Measurements from ENCODE around the gene RAB26.
A peak's percentile ranks its signal among the peaks of the same experiment; 100 is the strongest.
"Not testable (repeated sequence)": the region's sequence is repeated elsewhere in the genome, so short reads cannot be mapped to it uniquely, and the experiment has no call there.

RAB26 gene, protein sequence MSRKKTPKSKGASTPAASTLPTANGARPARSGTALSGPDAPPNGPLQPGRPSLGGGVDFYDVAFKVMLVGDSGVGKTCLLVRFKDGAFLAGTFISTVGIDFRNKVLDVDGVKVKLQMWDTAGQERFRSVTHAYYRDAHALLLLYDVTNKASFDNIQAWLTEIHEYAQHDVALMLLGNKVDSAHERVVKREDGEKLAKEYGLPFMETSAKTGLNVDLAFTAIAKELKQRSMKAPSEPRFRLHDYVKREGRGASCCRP
- long read RNA-seq, donor 1, partial matches to known transcripts: 0 of 3 reads
- long read RNA-seq, donor 1, other reads (novel, unspliced or antisense): 0 of 3 reads
- long read RNA-seq, donor 2: 0 reads
- long read RNA-seq, donor 3: 0 reads
- long read RNA-seq, donor 4, partial matches to known transcripts: 0 of 1 reads
- long read RNA-seq, donor 4, other reads (novel, unspliced or antisense): 0 of 1 reads
- long read RNA-seq, donor 5, partial matches to known transcripts: 0 of 1 reads
- long read RNA-seq, donor 5, other reads (novel, unspliced or antisense): 0 of 1 reads
- long read RNA-seq, donor 6, partial matches to known transcripts: 0 of 1 reads
- long read RNA-seq, donor 6, other reads (novel, unspliced or antisense): 0 of 1 reads
- long read RNA-seq, donor 7: 0 reads
- long read RNA-seq, donor 8: 0 reads

DNA sequence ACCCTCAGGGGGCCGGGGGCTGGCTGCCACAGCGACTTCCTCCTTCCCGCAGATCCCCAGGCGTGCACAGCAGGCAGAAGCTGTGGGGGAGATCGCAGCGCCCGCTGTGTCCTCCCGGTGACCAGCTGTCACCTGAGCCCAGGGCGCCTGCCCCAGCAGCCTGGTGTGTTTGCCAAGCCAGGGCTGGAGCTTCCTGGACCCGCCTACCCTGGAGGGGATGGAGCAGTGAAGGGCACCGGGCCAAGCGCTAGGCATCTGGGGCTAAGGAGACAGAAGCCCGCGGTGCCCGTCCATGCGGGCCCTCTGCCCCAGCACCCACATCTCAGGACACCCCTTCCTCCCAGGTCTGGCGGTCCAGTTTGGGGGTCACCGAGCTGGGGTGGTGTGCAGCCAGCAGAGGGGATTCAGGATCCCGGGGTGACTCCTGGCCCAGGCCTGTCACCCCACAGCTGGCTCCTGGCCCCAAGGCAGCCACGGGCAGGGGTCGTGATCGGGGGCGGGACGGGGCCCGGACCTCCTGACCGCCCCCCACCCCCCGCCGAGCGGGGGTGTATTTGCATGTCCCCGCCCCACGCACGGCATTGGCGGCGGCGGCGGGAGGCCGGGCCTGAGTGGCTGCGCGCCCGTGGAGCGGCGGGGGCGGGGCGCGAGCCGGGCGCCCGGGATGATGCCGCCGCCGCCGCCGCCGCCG, at the start of gene RAB26:
Gene RAB26, plus strand, starts transcription at position 645 of the 691 bp plus-strand sequence. CDS start 159 bp downstream, outside the sequence.
- peak; percentile 77 for DNase-seq

DNA sequence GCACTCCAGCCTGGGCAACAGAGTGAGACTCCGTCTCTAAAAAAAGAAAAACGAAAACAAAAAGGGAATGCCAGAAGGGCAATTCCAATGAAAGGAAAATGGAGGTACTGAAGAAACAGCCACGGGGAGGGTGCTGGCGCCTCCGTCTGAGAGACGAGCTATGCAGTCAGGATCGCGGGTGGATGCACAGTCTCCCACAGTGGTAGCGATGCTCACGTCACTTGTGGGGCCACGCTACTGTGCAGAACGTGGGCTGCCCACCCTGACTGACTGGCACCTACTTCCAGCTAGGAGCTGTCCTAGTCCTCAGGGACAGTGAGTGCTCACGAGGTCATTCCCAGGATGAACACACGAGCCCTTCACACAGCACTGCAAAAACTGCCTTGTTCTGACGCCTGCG, 46.8 kb upstream of the RAB26 start:
- DNase-seq: not testable (repeated sequence)

DNA sequence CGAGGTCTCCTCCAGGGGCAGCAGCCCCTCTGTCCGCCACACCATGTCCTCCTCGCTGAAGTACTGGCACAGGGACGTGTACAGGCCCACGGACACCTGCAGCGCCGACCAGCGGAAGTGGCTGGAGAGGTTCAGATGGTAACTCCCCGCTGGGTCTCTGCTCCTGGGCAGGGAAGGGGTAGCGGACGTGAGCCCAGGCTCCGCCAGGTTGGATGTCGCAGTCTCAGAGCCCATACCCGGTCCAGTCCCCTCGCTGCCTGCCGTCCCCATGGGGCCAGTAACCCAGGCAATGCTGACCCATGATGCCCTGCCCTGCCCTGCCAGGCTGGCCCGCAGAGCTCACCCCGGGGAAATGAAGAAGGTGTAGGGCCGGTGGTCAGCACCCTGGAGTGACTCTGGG, 46.0 kb upstream of the RAB26 start:
- DNase-seq: no peak

DNA sequence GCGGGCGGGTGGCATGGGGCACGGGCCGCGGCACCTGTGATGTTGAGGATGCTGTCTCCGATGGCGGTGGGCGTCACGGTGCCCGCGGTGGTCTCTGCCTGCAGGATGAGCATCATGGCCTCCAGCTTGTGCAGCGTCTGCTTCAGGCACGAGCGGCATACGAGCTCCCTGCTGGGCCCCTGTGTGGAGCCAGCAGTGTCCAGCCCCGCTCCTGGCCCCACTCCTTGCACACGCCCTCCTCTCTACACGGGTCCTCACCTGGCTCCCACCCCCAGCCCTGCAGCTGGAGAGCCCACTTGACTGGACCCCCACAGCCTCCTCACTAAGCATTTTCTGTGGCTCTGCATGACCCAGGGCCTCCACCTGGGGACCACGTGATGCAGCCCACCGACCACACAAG, 44.0 kb upstream of the RAB26 start:
- DNase-seq: not testable (repeated sequence)

DNA sequence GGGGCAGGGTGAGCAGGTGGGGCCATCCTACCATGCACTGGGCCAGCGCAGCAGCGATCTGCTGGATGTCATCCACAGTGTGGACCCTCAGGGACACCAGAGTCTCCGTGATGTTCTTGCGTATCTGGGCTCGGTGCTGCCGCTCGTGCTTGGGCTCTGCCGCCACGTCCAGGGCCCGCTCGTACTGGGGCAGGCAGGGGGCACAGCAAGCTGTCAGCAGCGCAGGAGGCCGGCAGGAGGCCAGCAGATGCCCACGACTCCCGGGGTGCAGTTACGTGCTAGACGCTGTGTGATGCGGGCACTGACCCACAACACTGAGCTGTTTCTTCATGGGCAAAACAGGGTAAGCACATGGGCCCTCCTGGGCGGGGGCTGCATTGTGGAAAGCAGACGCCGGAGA, 43.1 kb upstream of the RAB26 start:
- not testable (repeated sequence) for DNase-seq

DNA sequence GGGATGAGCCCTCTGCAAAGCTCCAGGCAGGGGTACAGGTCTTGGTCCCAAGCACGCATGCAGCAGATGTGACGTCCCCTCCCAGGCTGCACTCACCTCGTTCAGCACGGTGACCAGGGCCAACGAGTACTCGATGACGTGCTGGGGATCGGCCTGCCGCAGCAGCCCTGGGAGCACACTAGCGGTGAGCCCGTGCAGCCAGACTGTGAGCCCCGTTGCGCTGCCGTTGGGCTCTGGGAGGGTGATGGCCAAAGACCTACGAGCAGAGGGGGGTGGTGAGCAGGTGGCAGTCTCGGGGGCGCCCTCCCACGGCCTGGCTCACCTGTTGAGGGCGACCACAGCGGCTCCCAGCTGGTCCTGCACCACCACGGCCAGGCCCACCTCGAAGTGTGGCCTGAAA, 42.7 kb upstream of the RAB26 start:
- not testable (repeated sequence) for DNase-seq

DNA sequence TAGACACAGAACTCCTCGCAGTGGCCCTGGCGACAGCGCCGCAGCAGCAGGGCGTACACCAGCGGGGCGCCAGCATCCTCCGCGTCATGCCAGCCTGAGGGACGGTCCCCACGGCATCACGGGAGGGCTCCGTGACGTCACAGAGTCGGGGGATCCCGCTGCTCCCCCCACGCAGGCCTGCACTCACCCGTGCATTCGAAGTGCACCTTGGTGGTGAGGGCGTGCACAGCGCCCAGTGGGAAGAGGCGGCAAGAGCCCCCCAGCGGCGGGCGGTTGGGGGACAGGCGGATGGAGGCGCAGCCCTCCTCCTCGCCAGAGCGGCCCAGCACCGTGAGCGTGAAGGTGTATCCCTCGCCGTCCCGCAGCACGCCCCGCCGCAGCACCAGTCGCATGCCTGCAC, 42.2 kb upstream of the RAB26 start:
- not testable (repeated sequence) for DNase-seq

DNA sequence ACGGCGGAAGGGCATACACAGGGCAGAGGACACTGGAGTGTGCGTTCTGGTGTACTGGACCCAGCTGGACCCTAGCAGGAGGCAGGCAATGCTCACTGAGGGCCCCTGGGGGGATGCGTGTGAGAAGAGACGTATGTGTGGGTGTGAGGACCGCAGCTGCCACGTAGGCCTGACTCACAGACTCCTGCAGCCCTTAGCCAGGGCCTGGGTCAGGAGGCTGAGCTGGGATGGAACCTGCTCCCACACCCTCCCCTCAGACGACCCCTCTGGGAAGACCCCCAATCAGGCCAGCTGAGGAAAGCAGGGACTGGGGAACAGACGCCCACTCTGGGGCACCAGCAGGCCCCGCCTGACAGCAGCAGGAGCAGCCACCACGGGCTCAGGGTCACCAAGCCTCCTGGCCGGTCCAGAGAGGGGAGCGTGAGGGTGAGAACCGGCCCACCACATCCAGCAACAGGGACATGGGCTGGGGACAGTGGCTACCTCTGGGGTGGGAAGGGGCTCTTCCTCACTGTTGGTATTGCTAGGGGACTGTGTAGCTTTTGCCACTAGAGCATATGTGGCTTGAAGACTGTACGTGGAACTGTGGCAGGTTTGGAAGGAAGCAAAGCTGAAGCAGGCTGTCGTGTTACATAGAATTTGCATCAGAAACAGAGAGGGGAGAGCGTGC, 41.2 kb upstream of the RAB26 start:
- DNase-seq: not testable (repeated sequence)

DNA sequence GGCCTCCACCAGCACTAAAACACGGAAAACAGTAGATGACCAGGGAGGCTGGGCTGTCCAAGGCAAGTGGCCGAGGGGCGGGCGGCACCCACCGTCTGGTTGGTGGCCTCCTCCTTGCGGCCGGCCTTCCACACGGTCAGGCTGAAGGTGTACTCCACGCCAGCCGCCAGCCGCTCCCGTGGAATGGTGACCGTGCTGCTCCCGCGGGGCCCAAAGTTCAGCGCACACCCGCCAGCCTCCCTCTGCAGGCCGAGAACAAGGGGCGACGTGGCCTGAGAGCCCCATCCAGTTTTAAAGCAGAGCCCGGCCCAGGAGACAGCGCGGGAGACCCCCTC, 40.7 kb upstream of the RAB26 start:
- not testable (repeated sequence) for DNase-seq

DNA sequence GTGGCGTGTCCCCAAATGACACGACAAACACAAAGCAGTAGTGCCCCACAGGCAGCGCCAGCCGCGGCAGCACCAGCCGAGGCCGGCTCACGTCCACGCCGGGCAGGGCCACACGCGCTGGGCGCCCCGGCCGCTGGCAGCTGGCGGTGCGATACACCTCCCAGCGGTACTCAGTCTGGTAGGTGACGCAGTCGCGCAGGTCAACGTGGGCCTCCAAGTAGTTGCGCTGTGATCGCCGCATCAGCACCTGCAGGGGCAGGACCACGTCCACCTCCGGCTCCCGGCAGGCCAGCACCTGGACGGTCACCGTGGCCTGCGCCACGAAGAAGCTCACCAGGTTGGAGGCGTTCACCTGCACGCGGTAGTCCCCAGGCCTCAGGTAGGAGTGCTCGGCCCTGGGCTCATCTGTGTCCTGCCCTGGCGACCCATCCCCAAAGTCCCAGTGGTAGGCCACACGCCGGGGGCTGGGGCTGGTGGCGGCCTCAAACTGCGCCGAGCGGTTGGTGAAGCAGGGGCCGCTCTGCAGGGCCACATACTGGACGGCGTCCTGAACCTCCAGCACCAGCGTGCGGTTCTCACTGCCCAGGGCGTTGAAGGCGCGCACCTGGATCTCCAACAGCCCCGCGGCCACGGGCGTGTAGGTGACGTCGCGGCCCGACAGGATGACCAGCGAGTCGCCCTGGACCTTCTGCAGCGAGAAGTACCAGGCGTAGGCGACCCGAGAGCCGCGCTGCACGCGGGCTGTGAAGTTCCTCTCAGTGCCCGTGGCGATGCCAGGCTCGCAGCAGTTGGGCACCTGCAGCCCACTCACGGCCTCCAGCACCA, 39.8 kb upstream of the RAB26 start:
- not testable (repeated sequence) for DNase-seq

DNA sequence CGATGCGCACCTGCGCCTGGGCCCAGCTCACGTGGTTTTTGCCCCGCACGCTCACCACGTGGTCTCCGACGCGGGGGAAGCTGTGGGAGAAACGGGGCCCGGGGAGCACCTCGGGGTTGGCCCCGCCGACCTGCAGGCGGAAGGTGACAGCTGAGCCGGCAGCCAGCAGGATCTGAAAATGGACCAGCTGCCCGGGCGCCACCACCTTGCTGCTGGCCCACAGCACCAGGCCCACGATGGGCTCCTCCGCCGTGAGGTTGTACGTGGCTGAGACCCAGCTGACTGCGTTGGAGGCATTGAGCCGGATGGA, 39.2 kb upstream of the RAB26 start:
- not testable (repeated sequence) for DNase-seq

DNA sequence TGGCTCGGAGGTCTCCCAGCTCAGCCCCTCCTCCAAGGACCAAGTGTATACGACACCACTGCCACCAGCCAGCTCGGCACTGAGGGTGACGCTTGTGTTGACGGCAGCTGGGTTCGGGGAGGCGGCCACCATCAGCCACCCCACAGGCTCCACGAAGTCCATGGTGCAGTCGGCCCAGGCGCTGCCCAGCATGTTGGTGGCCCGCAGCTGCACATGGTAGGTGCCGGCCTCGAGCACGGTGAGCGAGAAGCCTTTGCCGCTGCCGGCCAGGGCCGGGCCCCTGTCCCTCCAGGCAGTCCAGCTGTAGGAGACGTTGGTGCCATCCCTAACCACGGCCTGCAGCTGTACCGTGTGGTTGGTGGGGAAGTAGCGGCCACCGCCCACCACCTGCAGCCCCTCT, 38.6 kb upstream of the RAB26 start:
- not testable (repeated sequence) for DNase-seq

DNA sequence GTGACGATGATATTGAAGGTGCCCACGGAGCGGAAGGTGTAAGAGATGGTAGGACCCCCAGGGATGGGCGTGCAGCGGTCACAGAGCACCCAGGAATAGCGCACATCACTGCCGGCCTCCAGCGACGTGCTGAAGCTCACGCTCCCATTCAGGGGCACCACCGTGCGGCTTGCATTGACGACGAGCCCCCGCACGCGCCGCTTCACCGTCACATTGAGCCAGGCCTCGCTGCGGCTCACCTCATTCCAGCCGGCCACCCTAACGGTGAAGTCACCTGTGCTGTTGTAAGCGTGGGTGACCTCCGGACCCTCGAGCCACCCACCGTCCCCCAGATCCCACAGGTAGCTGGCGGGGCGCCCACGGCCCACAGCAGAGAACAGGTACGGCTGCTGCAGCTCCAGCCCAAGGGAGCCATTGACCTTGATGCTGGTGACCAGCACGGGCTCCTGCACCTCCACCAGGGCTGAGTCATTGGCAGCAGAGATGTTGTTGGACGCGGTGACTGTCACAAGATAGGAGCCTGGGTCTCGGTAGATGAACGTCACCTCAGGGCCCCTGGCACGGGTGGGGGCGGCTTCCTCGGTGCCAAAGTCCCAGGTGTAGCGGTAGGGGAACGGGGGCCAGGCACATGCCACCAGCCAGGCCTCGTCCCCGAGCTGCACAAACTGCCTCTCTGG, 38.0 kb upstream of the RAB26 start:
- not testable (repeated sequence) for DNase-seq

DNA sequence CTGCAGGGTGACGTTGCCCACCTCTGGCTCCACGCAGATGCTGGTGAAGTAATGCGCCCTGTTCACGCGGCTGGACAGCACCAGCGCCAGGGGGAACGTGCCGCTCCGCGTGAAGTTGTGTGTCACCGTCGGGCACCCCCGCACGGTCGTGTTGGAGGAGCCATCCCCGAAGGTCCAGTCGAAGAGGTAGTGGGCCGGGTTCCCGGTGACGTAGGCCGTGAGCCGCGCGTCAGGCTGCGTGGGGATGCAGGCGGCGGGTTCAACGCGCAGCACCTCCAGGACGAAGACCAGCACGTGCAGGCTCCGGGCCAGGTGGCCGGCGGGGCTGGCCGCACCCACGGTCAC, 37.4 kb upstream of the RAB26 start:
- DNase-seq: not testable (repeated sequence)

DNA sequence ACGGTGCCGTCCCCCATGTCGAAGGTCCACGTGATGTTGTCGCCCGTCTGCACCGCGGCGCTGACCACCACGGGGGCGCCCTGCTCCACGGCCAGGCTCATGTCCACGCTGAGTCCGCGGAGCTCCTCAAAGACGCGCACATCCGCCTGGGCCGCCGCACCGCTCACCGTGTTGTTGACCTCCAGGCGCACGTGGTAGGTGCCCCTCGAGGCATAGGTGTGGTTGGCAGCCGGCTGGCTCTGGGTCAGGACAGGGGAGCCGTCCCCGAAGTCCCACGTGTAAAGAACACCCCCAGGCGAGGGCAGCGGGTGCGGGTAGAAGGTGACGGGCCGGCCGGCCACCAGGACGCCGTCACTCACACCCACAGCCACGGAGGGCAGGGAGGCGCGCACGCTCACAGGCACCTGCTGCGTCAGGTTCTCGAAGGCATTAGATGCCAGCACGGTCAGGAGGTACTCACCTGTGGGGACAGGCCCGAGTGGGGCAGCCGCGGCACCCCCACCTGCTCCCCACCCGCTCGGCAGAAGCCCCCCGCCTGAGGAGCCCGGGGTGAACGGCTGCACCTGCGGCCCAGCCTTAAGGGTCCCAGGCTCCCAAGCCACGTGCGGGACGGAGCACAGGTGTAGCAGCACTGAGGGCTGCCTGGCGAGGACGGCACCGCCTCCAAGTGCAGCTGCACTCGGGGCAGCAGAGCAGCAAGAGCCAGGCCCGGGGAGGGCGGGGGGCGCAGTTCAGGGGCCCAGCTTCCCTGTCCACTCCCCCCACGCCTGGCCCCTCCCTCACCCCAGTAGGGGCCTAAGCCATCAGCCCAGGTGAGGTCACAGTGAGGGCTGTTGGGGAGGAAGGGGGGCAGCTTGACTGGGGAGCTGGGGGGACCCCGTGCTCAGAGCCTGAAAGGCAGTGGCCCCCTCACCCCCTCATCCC, 36.8 kb upstream of the RAB26 start:
- DNase-seq: not testable (repeated sequence)

DNA sequence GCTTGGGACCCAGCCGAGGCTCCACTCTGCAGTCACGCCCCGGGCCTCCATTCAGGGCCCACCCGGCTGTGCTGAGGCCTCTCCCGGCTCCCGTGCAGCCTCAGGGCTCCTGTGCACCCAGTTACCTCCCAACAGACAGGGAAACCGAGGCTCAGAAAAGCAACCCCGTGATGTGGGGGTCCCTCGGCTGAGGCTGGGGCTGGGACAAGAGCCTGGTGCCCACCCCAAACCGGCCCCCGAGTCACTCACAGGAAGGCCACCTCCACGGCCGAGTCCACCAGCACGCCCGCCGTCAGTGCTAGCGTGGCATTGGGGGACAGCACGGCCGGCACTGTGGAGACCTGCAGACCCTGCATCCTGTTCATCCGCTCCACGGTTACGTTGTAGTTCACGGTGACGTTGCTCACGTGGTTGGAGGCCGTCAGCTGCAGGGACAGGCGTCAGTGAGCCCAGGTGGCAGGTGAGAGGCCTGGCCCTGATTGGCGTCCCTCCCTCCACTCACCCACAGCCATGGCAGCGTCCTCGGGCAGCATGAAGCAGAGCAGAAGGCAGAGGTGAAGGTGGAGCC, 35.8 kb upstream of the RAB26 start:
- not testable (repeated sequence) for DNase-seq

DNA sequence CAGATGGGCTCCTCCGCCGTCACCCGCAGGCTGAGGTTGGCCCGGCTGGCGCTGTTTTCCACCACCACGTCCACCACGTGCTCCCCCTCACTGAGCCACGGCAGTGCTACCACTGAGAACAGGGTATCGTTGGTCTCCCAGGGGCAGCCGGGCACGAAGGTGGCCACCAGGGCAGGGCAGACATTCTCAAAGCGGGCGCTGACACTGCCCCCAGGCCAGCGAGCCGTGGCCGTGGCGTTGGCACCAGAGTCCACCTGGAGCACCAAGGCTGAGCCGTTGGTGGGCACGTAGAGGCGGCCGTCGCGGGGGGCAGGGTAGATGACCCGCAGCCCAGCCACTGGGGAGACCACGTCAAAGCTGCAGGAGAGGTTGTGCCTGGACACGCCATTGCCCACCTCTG, 34.2 kb upstream of the RAB26 start:
- DNase-seq: not testable (repeated sequence)

DNA sequence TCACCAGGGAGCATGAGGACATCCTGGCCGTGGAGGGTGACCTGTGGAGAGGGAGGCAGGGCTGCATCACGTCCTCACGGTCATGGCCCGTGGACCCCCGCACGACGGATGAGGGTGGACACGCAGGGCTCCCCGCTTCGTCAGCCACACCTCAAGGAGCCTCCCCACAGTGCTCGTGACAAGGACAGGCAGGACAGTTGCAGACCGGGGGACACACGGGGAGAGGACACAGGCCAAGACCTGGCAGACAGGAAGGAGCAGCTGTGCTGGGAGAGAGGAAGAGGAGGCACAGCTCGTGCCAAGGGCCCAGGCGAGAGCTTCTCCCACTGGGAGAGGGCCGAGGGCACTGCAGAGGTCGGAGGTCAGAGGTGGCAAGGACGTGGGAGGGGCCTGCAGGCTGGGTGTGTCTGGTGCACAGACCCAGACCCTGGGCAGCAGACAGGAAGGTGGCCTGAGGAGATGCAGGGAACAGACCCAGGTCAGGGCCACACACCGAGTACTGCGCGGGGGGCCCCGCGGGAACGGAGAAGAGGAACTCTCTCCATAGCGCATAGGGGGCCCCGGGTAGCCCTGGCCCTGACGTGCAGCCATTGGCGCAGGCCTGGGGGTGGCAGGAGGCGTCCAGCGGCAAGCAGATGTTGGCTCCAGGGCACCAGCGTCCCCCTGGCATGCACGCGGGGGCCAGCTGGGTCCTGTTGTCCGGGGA, 33.4 kb upstream of the RAB26 start:
- not testable (repeated sequence) for DNase-seq

DNA sequence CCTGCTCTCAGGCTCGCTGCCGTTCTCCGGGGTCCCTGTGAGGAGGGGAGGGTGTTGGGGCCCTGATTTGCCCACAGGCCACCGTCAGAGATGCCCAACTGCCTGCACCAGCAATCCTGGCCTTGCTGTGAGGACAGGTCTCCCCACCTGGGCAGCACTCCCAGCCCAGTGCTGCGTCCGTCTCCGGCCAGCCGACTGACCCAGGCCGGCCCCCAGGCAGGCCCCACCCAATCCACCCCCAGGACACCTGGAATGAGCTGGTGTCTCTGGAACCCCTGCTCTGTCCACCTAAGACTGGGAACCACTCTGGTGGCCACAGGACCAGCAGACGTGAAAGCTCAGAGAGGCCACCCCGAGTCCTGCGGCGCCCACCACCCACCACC, 32.8 kb upstream of the RAB26 start:
- DNase-seq: no peak
